H1 (cell line): ENCODE data around the gene PIWIL1.
A peak's percentile ranks its signal among the peaks of the same experiment; 100 is the strongest.

Experiments
- EZH2 ChIP-seq: fragments of 200-600 bp; sonication (generic); IDR thresholded peaks from 2 replicates; pipeline ENCODE4 v1.7.1; 2012; ENCODE audit warnings: low read depth, mild to moderate bottlenecking, moderate library complexity, low read length, inconsistent platforms; ENCODE audit not compliant: severe bottlenecking
- YY1 ChIP-seq: IDR thresholded peaks from 2 replicates; pipeline ENCODE4 v1.6.1; 2011; ENCODE audit warnings: low read depth, mild to moderate bottlenecking, low read length
- TF ChIP-seq, protein P1 (sequence below), 3 experiments: IDR thresholded peaks; 1 replicate in 2 of 3; 2 replicates in 1 of 3; pipeline versions ENCODE4 v1.5.1 to v1.6.1; 2011; ENCODE audit warnings: low read length in 3 of 3, mild to moderate bottlenecking in 3 of 3, inconsistent platforms in 2 of 3, low read depth in 1 of 3, moderate library complexity in 1 of 3; ENCODE audit not compliant: insufficient read depth in 1 of 3; ENCODE audit errors: control extremely low read depth in 1 of 3

DNA sequence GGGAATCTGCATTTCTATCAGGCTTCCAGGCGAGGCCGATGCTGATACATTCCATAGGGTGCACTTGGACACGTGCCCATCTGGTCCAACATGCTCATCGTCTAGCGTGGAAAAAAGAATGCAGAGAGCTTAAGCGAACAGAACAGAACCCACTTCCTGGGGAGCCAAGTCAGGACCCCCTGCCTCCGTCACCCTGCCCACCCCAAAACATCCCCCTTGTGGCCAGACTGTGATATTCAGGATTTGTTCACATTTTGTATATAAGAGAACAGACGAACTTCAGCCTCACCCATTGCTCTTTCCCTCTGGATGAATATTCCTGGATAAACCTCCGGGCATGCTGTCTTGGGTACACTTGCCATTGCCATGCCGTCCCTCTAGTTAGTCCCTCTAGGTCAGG, 4.3 kb upstream of the PIWIL1 start:
- TF ChIP-seq EZH2 (no peak), YY1 (no peak)
- TF ChIP-seq, protein P1, sequence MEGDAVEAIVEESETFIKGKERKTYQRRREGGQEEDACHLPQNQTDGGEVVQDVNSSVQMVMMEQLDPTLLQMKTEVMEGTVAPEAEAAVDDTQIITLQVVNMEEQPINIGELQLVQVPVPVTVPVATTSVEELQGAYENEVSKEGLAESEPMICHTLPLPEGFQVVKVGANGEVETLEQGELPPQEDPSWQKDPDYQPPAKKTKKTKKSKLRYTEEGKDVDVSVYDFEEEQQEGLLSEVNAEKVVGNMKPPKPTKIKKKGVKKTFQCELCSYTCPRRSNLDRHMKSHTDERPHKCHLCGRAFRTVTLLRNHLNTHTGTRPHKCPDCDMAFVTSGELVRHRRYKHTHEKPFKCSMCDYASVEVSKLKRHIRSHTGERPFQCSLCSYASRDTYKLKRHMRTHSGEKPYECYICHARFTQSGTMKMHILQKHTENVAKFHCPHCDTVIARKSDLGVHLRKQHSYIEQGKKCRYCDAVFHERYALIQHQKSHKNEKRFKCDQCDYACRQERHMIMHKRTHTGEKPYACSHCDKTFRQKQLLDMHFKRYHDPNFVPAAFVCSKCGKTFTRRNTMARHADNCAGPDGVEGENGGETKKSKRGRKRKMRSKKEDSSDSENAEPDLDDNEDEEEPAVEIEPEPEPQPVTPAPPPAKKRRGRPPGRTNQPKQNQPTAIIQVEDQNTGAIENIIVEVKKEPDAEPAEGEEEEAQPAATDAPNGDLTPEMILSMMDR (IDR thresholded peaks at IDR 0.05; ENCODE audit: control extremely low read depth in 1 of 3, insufficient read depth in 1 of 3, low read depth in 1 of 3, low read length in 3 of 3), result peak in 1 of 3 experiments; percentile 17; a peak in 1 of 4 replicates
